Thyroid gland (tissue), 4 donors: ENCODE measurements around the gene GIT2. TPM values are rescaled to one million over a fixed set of nuclear protein-coding genes. Genes with fewer than 3 reads are reported as not detected.

ENCODE experiments used
- DNase-seq, 2 donors: peaks; one replicate each; pipeline ENCODE4 v3.0.0-alpha.2; 2019
- H3K27ac ChIP-seq, 3 donors: fragments of 200-600 bp; sonication (generic); 1 replicate in 2 of 3; 2 replicates in 1 of 3; pipeline ENCODE4 v1.5.1; 2016 to 2019; ENCODE audit warnings: mild to moderate bottlenecking in 1 of 3, moderate library complexity in 1 of 3
- H3K27me3 ChIP-seq: fragments of 200-600 bp; sonication (generic); one replicate; pipeline ENCODE4 v1.5.1; 2019
- H3K36me3 ChIP-seq, 2 donors: fragments of 200-600 bp; sonication (generic); one replicate each; pipeline ENCODE4 v1.5.1; 2016 to 2019
- H3K4me1 ChIP-seq, 2 donors: fragments of 200-600 bp; sonication (generic); one replicate each; pipeline ENCODE4 v1.5.1; 2017 to 2019
- H3K4me3 ChIP-seq, 3 donors: fragments of 200-600 bp; sonication (generic); replicated peaks in 1 of 3; 1 replicate in 2 of 3; 2 replicates in 1 of 3; pipeline ENCODE4 v1.5.1; 2016; ENCODE audit warnings: mild to moderate bottlenecking in 1 of 3
- H3K9me3 ChIP-seq: fragments of 200-600 bp; sonication (generic); one replicate; pipeline ENCODE4 v1.5.1; 2017
- CTCF ChIP-seq, 6 experiments: fragments of 200-600 bp in 3 of 6; fragments of 450-650 bp in 3 of 6; sonication (generic) in 3 of 6; IDR thresholded peaks; one replicate each; pipeline ENCODE4 v1.5.1; 2016 to 2019; ENCODE audit warnings: antibody characterized with exemption in 6 of 6, mild to moderate bottlenecking in 2 of 6, inconsistent platforms in 1 of 6, moderate library complexity in 1 of 6
- POLR2A ChIP-seq, 2 donors: fragments of 450-650 bp; IDR thresholded peaks; one replicate each; pipeline ENCODE4 v1.6.1; 2017; ENCODE audit warnings: antibody characterized with exemption in 2 of 2, mild to moderate bottlenecking in 2 of 2, moderate library complexity in 1 of 2
- WGBS, 2 donors: methylation state at CpG; one replicate each; pipeline ENCODE4 v1.1.5; 2017; 5-methylcytosine and 5-hydroxymethylcytosine counted together
- intact Hi-C: fragments of 100-400 bp; cut with DNase I; formaldehyde crosslinking; loops from one replicate; pipeline ENCODE4 v1.15.1; 2023
- total RNA-seq, 4 donors: library from RNA; depleted of rRNA; stranded (reverse); fragments of >200 nt; gene quantifications; one replicate each; pipeline ENCODE4 v1.2.3, GENCODE V29; 2016

Gene GIT2
- total RNA-seq, 4 donors from 2014 or later = 54.4 to 69.4 (median 60.1) TPM

DNA sequence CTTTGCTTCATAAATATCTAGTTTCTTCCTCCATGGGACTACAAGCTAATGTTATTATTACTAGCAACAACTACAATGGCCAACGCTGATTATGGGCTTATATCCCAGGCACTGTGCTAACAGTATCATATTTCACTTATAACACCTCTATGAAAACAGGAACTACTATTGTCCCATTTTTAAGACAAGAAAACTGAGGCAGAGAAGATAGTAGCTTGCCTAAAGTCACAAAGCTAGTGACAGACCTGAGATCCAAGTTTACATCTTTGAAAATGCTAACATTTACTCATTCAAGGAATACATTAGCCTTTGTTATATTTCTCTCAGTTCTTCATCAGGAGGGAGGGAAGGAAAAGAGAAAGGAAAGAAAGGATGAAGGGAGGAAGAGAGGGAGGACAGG is 32.8 kb downstream of the GIT2 start:
- peaks cover 8 to 9% of the 10 kb centered on the region in 2 donors for H3K4me1 ChIP-seq
- H3K27ac ChIP-seq = no peak overlapping the region
- intact Hi-C loops = no loop called here
- no peaks in the 10 kb centered on the region for H3K9me3 ChIP-seq
- TF ChIP-seq POLR2A (IDR thresholded peaks at IDR 0.05) = no peak
- no peak for TF ChIP-seq CTCF (IDR thresholded peaks at IDR 0.05)
- H3K36me3 ChIP-seq = peaks cover 19 to 27% of the 10 kb centered on the region in 2 donors
- no peak for DNase-seq
- H3K4me3 ChIP-seq = no peak overlapping the region
- no peaks in the 10 kb centered on the region for H3K27me3 ChIP-seq
- WGBS, 2 donors = 87 to 92% methylated on average over 1 of the region's 1 CpG

DNA sequence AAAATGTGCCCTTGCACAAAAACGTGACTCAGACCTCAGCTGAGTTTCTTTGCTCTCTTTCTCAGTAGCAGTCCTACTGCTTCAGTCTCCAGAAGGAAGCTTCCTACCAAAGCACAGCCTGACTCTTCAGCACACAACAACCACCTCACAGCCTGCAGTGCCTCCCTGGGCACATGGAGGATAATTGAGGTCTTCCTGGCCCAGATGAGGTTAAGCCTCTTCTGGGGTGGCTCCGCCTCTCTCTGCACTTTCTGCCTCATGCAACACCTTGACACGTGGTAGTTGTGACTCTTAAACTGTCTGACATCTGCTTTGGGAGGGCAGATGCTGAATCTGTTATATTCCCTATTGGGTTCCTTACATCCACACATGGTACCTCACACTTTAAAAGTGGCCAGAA is 33.8 kb downstream of the GIT2 start:
- no peak for DNase-seq
- Histone ChIP-seq H3K27me3 (no peaks in the 10 kb centered on the region), H3K4me3 (no peak overlapping the region), H3K4me1 (peaks cover 8 to 9% of the 10 kb centered on the region in 2 donors), H3K9me3 (no peaks in the 10 kb centered on the region), H3K36me3 (peaks cover 19 to 27% of the 10 kb centered on the region in 2 donors), H3K27ac (no peak overlapping the region)
- TF ChIP-seq POLR2A (IDR thresholded peaks at IDR 0.05) (no peak), CTCF (IDR thresholded peaks at IDR 0.05) (no peak)
- intact Hi-C loops = no loop called here
- WGBS, 2 donors = 79% methylated on average over 3 of the region's 3 CpGs

- H3K9me3 ChIP-seq = no peaks in the 10 kb centered on the region
- DNase-seq = no peak
- 89 to 92% methylated on average over 6 of the region's 6 CpGs for WGBS, 2 donors
- no peaks in the 10 kb centered on the region for H3K27me3 ChIP-seq
- peaks cover 16 to 28% of the 10 kb centered on the region in 2 donors for H3K36me3 ChIP-seq
- TF ChIP-seq CTCF (IDR thresholded peaks at IDR 0.05) (no peak), POLR2A (IDR thresholded peaks at IDR 0.05) (no peak)
- no peak overlapping the region for H3K27ac ChIP-seq
- H3K4me3 ChIP-seq = no peak overlapping the region
- peaks cover 8 to 9% of the 10 kb centered on the region in 2 donors for H3K4me1 ChIP-seq
- intact Hi-C loops = no loop called here
These were observed 34.6 kb downstream of the GIT2 start for GRCh38 chr12:109961612-109962011.

- intact Hi-C loops = no loop called here
- WGBS, 2 donors = 89 to 90% methylated on average over 14 of the region's 14 CpGs
- H3K4me3 ChIP-seq = no peak overlapping the region
- TF ChIP-seq POLR2A (IDR thresholded peaks at IDR 0.05) = no peak
- no peak for TF ChIP-seq CTCF (IDR thresholded peaks at IDR 0.05)
- peaks cover 8 to 9% of the 10 kb centered on the region in 2 donors for H3K4me1 ChIP-seq
- no peak overlapping the region for H3K27ac ChIP-seq
- no peaks in the 10 kb centered on the region for H3K27me3 ChIP-seq
- no peak for DNase-seq
- no peaks in the 10 kb centered on the region for H3K9me3 ChIP-seq
- H3K36me3 ChIP-seq = peaks cover 16 to 32% of the 10 kb centered on the region in 2 donors
These were observed 35.0 kb downstream of the GIT2 start for GRCh38 chr12:109961201-109961600.

DNA sequence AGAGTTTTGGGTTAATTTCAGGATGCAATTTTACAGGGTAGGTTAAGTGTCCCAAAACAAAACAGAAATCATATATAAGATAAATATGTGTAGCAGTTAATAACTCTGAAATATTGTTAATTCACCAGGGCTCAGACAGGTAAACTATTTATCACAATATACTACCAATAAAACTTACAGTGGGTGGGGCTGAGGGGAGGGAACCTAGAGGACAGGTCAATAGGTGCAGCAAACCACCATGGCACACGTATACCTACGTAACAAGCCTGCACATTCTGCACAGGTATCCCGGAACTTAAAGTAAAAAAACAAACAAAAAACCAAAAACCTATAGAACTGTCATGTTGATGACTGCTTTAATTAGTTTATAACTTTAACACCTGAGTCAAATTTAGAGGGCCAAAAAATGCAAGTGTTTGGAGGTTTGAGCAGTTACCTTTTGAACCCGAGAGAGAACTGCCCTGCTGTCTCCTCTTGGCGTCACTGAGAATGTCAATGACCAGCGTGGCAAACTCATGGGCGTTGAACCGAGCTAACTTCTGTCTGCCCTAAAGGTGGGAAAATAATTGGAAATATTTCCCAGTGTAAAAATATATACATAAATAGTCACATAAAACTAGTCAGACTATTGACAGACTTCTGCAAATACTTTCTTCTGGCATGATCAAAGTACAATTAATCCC is 36.6 kb downstream of the GIT2 start:
- no peak overlapping the region for H3K27ac ChIP-seq
- no peaks in the 10 kb centered on the region for H3K27me3 ChIP-seq
- H3K4me3 ChIP-seq = no peak overlapping the region
- 95 to 96% methylated on average over 8 of the region's 8 CpGs for WGBS, 2 donors
- no peaks in the 10 kb centered on the region for H3K9me3 ChIP-seq
- TF ChIP-seq CTCF (IDR thresholded peaks at IDR 0.05) (no peak), POLR2A (IDR thresholded peaks at IDR 0.05) (no peak)
- H3K4me1 ChIP-seq = peaks cover 0 to under 1% of the 10 kb centered on the region in 2 donors
- DNase-seq = no peak
- peaks cover 16 to 34% of the 10 kb centered on the region in 2 donors for H3K36me3 ChIP-seq
- intact Hi-C loops = no loop called here
